Bronchial epithelial cell (primary cell): ENCODE measurements around the gene MAPK6. TPM values are rescaled to one million over a fixed set of nuclear protein-coding genes. Genes with fewer than 3 reads are reported as not detected.

ENCODE experiments used
- DNase-seq: peaks from one replicate; pipeline ENCODE4 v3.0.0-alpha.2; 2010; ENCODE audit warnings: low read depth
- FAIRE-seq: peaks from 2 replicates; lab custom pipeline; 2011; peaks lifted over from hg19 to GRCh38; lab: Jason Lieb, UNC
- H3K27me3 ChIP-seq: 2 replicates; pipeline ENCODE4 v1.5.1; 2011; ENCODE audit warnings: low read length; ENCODE audit not compliant: control insufficient read depth, insufficient read depth
- H3K36me3 ChIP-seq: 2 replicates; pipeline ENCODE4 v1.5.1; 2011; ENCODE audit warnings: low read length; ENCODE audit not compliant: control insufficient read depth, insufficient read depth
- H3K4me3 ChIP-seq: 2 replicates; pipeline ENCODE4 v1.5.1; 2011; ENCODE audit warnings: mild to moderate bottlenecking, low read depth, low read length, control low read depth
- total RNA-seq: library from RNA; depleted of rRNA; stranded (reverse); fragments of >200 nt; gene quantifications from 2 replicates; pipeline ENCODE4 v1.2.1, GENCODE V29; 2014
- TF ChIP-seq, protein P1 (sequence below): IDR thresholded peaks from 2 replicates; pipeline ENCODE4 v1.5.1; 2011; ENCODE audit warnings: mild to moderate bottlenecking, moderate library complexity, low read length, control low read depth, inconsistent platforms; ENCODE audit not compliant: insufficient read depth, severe bottlenecking

MAPK6 gene
- total RNA-seq, 1 donor from 2014 or later: 156 TPM

DNA sequence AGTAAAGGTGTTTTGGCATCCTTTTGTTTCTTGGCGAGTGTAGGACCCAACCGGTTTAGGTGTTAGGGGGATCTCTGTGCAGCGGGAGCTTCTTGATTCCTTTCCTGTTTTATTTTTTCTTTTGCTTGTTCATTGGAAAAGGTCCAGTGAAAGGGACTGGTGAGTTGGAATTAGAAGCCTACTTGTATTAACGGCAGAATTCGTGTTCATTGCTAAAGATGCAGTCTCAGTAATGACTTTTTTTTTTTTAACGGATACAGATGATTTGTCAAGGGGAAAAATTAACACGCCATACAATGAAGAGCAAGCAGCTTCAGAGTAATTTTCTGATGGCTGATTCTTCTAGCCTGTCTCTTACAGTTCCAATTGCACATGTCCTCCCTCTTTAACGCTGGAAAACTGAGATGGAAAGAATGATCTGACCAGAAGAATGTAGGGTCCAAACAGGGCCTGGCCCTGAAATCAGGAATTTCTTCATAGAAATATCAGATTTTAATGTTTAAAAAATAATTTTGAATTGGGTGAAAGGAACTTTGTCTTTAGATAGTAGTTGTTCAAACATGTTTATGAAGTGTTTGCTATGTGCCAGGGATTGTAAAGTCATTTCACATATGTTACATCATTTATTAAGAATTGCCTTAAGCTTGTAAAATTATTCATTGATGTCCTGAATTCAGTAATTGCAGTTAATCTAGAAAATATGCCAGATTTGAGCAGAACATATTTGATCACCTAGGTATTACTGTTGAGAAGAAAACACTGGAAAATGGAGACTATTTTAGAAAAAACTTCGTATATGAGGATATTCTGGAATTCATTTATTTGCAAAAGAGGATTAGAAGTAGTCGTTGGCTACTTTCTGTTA is 1.4 kb downstream of the MAPK6 start:
- H3K4me3 ChIP-seq: peak overlapping the region; percentile 59
- H3K27me3 ChIP-seq: no peaks in the 10 kb centered on the region
- TF ChIP-seq, protein P1, sequence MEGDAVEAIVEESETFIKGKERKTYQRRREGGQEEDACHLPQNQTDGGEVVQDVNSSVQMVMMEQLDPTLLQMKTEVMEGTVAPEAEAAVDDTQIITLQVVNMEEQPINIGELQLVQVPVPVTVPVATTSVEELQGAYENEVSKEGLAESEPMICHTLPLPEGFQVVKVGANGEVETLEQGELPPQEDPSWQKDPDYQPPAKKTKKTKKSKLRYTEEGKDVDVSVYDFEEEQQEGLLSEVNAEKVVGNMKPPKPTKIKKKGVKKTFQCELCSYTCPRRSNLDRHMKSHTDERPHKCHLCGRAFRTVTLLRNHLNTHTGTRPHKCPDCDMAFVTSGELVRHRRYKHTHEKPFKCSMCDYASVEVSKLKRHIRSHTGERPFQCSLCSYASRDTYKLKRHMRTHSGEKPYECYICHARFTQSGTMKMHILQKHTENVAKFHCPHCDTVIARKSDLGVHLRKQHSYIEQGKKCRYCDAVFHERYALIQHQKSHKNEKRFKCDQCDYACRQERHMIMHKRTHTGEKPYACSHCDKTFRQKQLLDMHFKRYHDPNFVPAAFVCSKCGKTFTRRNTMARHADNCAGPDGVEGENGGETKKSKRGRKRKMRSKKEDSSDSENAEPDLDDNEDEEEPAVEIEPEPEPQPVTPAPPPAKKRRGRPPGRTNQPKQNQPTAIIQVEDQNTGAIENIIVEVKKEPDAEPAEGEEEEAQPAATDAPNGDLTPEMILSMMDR: no peak
- peak; percentile 48 for DNase-seq
- FAIRE-seq: no peak
- H3K36me3 ChIP-seq: peaks cover 3% of the 10 kb centered on the region

DNA sequence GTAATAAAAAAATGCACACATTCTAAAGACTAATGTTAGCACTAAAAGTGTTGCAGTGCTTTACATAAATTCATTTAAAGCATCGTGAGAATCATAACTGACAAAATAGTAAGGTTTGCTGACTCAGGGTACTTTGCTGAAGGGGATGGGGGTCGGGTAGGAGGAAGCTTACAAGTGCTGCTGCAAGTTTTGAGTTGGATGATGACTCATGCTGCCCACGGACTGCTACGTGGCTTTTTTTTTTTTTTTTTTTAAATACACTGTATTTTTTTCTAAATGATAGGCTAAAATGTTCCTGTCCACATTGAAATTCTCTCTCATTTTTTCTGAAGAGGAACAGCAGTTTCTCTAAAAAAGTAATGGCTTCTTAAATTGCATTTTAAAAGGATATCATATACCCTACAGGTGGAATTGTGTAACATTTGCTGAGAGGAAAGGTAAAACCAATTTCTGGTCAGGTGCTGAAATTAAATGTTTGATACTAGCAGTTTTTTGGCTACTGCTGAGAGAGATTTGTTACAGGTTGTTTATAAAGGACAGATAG is 2.2 kb downstream of the MAPK6 start:
- peak overlapping the region; percentile 59 for H3K4me3 ChIP-seq
- FAIRE-seq: no peak
- TF ChIP-seq, protein P1: no peak
- peaks cover 3% of the 10 kb centered on the region for H3K36me3 ChIP-seq
- no peaks in the 10 kb centered on the region for H3K27me3 ChIP-seq
- DNase-seq: peak; percentile 94

DNA sequence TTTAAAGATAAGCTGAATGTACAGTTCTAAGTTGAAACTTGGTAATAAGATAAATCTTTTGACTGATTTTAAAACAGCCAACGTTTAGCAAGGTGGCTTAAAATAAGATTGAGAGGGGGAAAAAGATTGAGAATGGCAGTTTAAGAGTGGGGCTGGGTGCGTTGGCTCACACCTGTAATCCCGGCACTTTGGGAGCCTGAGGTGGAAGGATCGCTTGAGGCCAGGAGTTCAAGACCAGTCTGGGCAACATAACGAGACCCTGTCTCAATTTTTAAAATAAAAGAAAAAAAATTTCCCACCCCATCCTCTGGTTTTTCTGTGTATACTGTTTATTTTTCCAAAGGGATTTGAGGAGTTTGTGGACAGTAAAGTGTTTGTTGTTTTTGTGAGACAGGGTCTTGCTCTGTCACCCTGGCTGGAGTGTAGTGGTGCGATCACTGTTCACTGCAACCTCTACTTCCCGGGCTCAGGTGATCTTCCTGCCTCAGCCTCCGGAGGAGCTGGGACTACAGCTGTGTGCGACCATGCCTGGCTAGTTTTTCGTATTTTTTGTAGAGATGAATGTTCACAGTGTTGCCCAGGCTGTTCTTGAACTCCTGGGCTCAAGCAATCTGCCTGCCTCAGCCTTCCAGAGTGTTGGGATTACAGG is 3.0 kb downstream of the MAPK6 start:
- TF ChIP-seq, protein P1: no peak
- H3K27me3 ChIP-seq: no peaks in the 10 kb centered on the region
- H3K36me3 ChIP-seq: peaks cover 3% of the 10 kb centered on the region
- H3K4me3 ChIP-seq: peak overlapping the region; percentile 59
- FAIRE-seq (no peak), DNase-seq (no peak)

DNA sequence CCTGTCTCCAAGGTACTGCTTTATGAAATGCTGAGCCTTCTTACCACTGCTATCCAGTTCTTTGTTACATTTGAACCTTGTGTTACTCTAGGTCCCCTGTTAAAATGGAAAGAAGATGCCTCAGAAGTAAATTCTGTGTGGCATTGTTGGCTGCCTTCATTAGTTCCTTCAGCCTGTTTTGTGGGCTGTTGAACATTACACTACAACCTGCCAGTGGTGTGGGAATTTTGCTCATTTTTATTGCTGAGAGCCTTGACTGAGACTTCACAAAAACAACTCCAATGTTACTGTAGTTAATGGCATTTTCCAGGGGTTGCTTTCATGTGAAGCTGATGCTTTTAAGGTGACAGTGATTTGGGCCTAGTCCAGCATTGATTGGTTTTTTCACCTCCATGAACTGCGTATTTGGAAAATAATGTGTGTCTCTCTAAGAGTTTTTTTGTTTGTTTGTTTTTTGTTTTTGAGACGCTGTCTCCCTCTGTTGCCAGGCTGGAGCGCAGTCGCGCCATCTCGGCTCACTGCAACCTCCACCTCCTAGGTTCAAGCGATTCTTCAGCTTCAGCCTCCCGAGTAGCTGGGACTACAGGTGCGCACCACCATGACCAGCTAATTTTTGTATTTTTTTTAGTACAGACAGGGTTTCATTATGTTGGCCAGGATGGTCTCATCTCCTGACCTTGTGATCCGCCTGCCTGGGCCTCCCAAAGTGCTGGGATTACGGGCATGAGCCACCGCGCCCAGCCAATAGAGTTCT is 4.3 kb downstream of the MAPK6 start:
- FAIRE-seq (no peak), DNase-seq (no peak)
- Histone ChIP-seq H3K27me3 (no peaks in the 10 kb centered on the region), H3K36me3 (peaks cover 3% of the 10 kb centered on the region), H3K4me3 (no peak overlapping the region)
- TF ChIP-seq, protein P1: no peak

DNA sequence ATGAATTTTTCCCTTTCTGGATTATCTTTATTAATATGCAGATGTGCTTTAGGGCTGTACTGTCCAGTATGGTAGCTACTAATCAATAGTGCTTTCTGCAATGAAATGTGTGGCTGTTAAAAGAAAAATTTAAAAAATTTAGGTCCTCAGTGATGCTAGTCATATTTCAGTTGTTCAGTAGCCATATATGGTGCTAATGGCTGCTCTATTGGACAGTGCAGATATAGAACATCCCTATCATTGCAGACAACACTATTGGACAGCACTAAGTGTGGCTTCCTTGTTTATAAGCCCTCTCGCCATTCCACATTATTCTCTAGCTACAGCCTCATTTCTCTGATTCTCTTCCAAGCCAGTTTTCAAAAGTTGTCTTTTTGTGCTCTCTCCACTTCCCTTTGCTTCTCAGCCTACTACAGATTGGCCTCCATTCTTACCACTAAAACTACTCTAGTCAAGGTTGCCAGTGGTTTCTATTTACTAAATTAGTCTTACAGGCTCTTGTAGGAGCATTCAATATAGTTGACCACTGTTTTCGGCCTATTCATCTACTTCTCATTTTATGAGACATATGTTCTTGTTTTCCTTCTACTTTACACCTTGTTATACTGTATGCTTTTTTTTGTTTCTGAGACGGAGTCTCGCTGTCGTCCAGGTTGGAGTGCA is 9.5 kb downstream of the MAPK6 start:
- FAIRE-seq: no peak
- no peak for DNase-seq

More for the DNA sequence above, 9.5 kb downstream of the MAPK6 start:
- Histone ChIP-seq H3K4me3 (no peak overlapping the region), H3K27me3 (no peaks in the 10 kb centered on the region), H3K36me3 (peaks cover 7% of the 10 kb centered on the region)
- TF ChIP-seq, protein P1: no peak
